Posterior vena cava (tissue), 2 donors: ENCODE measurements around the gene ARID3B. TPM values are rescaled to one million over a fixed set of nuclear protein-coding genes. Genes with fewer than 3 reads are reported as not detected.
A peak's percentile ranks its signal among the peaks of the same experiment; 100 is the strongest.

Experiments used
- DNase-seq: peaks from one replicate; pipeline ENCODE4 v3.0.0-alpha.2; 2020; ENCODE audit warnings: low spot score
- intact Hi-C, 2 donors: fragments of 100-400 bp; cut with DNase I; formaldehyde crosslinking; loops; one replicate each; pipeline versions ENCODE4 v1.14.1 to v1.14.2; 2022 to 2023
- total RNA-seq, 2 donors: library from RNA; stranded (reverse); fragmentation: NEBNext Ultra II Directional; extraction: Animal tissue kit (Norgen Biotek cat#: 25700); gene quantifications; one replicate each; pipeline ENCODE4 v1.2.1, GENCODE V29; 2021
- donor health status: DM: yes; HTN: yes; CAD: no.
- donor health status: DM: yes; HTN: yes; CAD: no.

ARID3B gene
- total RNA-seq, 2 donors from 2014 or later = 4.2 to 4.9 TPM

DNA sequence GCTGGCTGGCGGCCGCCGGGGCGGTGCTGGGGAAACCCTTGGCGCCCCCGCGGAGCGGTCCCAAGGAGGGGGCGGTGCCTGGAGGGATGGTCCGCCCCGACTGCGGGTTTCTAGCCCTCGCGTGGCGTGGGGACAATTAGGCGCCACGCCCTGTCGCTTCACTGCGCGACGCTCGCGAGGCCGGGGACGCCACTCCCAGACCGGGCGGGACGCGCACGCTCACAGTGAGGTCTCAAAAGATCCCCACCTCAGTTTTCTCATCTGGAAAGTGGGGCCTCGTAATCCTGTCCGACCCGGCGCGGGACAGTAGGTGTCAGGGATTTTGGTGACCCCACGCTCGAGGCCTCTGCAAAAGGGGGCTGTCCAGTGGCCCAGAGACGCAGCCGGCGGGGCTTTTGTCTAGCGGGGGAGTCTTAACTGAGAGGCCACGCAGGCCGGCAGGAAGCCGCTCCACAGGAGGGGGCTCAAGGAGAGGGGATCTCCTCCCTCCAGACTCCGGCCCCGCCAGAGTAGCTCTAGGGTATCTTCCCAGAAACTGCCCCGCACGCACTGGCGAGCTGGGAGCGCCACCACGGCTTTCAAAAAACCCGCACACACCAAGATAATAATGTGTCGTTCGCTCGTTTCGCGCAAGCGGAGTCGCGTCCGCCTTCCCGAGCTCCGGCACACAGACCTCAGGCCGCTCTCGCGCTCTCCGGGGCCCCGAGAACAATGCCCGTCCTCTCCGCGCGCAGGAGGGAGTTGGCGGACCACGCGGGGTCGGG lies 73.9 kb downstream of the ARID3B start:
- intact Hi-C loops = loop anchor here (5.0 to 10.0 kb wide), 2 partner anchors 70 to 73 kb away; partner anchors contain the start of gene ARID3B (in 2 of the 2)
- peak; percentile 94 for DNase-seq

DNA sequence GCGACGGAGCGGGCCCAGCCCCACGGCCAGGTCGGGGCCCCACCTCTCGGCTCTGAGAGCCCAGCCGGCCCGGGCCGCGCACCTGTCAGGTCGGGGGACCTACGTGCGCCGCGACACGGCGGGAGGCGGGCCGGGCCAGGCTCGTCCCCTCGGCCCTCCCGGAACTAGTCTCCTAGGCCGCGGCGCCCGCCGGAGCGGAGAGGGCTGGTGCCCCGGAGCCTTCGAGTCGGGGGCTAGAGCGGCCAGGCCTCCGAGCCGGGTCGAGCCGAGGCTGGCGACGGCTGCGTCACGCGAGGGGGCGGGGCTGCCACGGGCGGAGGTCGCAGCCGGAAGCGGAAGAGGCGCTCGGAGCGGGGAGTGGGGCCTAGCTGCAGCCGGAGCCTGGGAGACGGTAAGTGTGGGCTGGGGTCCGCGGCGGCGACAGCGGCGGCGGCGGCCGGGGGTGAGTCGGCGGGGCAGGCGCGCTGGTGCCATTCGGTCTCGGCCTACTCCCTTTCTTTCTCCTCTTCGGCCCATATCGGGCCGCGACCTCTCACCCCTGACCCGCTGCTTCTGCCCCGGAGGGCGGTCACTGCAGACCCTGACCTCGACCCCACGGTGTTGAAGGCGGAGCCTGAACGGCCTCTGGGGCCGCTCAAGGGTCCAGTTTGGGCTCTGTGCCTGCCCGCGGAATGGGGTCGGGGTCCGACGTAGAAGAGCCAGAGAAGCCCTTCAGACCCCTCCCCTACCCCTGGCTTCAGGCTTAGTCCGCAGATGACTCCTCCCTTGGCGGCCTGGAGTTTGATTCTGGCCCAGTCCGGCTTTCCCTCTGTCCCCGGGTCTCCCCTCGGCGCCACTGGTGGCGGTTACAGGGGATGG lies 74.7 kb downstream of the ARID3B start, which contains the start of gene CLK3:
TSS of gene CLK3 (plus strand) at position 329 of the 858 bp plus-strand sequence. CDS start 3,361 bp downstream, outside the sequence.
- peak; percentile 99 for DNase-seq
- intact Hi-C loops = loop anchor here (5.0 to 10.0 kb wide), 2 partner anchors 71 to 73 kb away; partner anchors contain the start of gene ARID3B (in 2 of the 2)

DNA sequence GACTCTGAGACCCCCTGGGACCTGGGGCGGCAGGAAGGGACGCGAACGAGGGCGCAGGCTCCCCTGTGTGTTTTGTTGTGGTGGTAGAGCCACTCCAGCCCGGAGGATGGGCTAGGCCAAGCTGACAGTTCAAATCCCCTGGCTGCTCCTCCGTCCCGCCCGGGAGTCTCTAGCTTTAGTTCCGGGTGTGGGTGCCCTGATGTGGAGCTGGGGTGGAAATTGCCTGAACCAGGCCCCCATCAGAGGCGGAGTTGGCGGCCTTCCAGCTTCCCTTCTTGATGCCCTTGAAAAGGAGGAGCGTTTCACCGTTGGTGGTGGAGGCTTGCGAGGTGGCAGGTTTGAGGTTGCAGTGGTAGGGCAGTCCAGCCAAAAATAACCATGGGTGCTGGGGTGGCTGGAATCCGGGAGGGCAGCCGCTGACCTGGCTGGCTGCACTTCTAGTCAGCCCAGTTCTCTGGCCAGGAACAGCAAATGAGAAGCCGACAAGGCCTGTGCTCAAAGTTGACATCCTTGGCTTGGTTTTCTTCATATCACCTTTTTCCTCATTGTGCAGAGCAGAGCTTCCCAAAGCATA lies 75.4 kb downstream of the ARID3B start:
- intact Hi-C loops = loop anchor here (5.0 to 10.0 kb wide), 2 partner anchors 72 to 74 kb away; partner anchors contain the start of gene ARID3B (in 2 of the 2)
- DNase-seq = peak; percentile 94

DNA sequence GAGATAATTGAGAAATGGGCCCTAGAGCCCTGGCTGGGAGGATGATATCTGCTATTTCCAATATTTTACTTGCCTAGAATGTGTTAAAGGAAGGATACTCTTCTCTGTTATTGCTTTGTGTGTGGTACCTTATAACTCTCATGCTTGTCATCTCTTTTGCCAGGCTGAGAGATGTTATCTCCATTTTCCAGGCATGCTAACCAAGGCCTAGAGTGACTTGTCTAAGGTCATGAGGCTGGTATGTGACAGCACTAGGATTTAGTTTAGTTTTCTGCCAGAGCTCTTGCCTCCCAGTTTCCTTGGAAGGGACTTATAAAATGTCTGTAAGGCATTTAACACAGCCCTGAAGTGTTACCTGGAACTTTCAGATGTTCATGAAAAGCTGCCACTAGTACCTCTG lies 76.0 kb downstream of the ARID3B start:
- intact Hi-C loops = loop anchor here (5.0 to 10.0 kb wide), 2 partner anchors 72 to 75 kb away; partner anchors contain the start of gene ARID3B (in 2 of the 2)
- no peak for DNase-seq

DNA sequence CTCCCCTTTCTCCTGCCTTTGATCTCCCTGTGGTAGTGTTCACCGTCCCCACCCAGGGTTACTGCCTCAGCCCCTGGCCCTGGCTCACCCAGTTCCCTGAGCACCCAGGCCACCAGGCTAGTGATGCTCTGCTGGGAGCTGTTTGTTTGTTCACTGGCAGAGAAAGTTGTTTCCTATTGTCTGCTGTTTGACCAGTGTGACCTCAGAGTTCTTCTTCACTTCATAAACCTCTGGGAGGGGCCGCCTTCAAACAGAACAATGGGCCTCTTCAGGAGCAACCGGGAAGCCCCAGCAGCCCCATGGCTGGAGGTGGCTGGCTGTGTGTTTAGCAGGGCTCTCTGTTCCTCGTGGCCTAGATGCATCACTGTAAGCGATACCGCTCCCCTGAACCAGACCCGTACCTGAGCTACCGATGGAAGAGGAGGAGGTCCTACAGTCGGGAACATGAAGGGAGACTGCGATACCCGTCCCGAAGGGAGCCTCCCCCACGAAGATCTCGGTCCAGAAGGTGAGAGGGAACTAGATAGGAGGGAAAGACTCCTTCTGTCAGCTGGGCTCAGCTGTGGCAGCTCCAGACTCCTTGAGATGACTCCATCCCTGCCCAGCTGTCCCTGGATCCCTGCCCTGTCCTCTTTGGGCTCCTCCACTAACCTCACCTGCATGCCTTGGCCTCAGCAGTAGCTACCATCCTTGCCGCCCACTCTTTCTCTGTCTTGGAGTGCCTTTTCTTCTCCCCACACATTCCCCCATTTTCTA lies 78.0 kb downstream of the ARID3B start:
- DNase-seq = no peak
- intact Hi-C loops = loop anchor here (5.0 to 10.0 kb wide), 2 partner anchors 74 to 77 kb away; partner anchors contain the start of gene ARID3B (in 2 of the 2)

DNA sequence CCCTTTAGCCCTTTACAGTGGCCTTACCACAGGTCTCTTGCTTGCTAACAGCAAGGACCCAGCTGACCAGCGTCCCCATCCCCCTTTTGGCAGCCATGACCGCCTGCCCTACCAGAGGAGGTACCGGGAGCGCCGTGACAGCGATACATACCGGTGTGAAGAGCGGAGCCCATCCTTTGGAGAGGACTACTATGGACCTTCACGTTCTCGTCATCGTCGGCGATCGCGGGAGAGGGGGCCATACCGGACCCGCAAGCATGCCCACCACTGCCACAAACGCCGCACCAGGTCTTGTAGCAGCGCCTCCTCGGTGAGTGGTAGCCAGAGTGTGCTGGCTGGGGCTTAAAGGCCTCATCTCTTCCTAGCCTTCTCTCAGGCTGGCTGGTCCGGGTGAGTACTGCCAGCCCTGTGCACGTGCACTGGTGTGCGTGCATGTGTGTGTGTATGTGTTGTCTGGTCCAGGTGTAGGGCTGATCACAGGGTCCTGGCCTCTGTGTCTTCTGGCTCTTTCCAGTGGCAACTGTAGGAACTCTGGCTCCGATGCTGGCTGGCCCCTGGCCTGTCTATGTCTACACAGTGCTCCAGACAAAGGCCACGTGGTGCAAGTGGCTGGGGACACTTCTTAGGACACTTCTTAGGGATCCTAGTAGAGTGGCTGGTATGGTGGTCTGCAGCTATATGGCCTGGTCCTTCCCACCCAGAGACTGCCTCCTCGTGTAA lies 79.1 kb downstream of the ARID3B start:
- no peak for DNase-seq

DNA sequence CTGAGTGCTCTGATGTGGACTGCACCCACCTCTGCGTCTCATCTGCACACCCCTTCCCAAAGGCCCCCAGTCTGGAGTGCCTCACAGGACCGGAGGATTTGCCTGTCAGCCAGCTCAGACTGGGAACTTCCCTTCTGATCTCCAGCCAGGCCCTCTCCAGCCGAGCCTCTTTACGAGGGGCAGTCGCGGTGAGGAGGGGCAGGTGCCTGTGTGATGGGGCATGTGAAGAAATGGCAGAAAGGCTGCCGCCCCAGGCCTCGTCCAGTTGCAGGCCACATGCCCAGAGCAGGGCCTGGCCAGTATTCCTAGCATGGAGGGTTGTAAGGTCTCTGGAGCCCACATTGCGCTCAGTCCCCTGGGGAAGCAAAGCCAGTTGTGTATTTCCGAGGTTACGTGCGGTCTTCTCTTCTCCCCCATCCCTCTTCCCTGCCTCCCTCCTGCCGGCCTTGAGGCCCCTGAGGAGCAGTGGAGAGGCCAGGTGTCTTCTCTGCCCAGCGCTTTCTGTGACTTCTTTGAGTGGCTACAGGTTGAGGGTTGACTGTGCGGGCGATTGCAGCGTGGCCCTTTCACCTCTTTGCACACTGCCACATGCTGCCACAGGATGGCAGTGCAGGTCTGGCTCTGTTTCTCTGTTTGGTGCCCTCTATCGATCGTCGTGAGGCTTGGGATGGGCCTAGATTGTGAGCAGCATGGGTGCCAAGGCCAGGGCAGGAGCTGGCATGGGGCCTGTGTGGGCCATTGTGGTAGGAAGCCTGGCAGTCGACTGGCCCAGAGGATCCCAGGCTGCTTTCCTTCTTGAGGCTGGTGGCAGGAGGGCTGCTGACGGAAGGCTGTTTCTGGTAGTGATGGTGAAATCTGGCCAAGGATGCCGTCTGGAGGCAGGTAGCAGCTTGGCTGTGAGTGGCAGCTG lies 79.9 kb downstream of the ARID3B start:
- intact Hi-C loops = no loop called here
- no peak for DNase-seq

More for the DNA sequence above, 79.1 kb downstream of the ARID3B start:
- intact Hi-C loops = loop anchor here (5.0 to 10.0 kb wide), 2 partner anchors 75 to 78 kb away; partner anchors contain the start of gene ARID3B (in 2 of the 2)

DNA sequence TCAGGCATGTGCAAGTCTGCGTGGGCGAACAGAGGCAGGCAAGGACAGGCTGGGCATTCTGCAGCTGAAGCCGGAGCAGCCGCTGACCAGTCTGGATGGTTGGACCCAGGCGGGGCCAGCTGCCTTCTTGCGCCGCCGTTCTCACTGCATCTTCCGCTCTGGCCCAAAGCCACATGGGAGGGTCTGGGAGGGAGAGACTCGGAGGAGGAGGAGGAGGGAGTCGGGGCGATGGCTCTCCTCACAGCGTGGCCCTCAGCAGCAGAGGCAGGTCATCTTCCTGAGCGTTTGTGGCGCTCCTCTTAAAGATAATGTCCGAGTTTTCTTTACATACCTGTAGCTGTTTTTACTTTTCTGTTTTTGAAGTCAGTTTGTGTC lies 80.5 kb downstream of the ARID3B start:
- intact Hi-C loops = no loop called here

DNA sequence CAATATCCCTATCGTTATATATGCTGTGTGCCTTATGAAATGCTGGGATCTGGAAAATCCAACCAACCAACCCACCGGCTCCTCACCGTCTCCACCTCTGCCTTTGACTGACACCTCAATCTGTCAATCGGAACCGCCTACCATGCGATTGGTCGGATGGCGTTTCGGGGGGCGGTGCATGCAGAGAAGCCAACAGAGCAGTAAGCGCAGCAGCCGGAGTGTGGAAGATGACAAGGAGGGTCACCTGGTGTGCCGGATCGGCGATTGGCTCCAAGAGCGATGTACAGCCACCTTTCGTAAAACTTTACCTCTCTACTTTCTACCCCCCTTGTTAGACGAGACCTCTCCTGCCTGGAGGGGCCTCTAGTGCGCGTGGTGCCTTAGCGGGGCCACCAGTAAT lies 80.9 kb downstream of the ARID3B start:
- intact Hi-C loops = no loop called here
- no peak for DNase-seq

More for the DNA sequence above, 80.5 kb downstream of the ARID3B start:
- no peak for DNase-seq

DNA sequence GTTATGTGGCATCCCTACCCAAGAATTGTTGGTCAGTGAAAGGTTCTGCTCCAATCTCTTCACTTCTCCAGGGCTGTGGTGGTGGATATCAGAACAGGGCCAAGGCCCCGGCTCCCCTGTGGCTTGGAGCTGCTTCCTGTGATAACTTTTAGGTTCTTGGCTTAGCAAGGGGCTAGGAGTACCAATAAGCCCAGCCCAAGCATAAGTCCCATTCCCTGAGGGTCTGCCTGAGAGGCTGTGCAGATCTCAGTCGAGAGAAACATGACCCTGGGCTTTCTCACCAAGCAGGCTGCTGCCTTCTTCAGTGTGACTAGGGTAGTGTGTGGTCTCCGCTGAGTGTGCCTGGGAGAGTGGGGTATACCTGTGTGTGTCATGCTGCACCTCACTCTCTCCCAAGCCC lies 81.7 kb downstream of the ARID3B start:
- intact Hi-C loops = no loop called here
- DNase-seq = no peak

DNA sequence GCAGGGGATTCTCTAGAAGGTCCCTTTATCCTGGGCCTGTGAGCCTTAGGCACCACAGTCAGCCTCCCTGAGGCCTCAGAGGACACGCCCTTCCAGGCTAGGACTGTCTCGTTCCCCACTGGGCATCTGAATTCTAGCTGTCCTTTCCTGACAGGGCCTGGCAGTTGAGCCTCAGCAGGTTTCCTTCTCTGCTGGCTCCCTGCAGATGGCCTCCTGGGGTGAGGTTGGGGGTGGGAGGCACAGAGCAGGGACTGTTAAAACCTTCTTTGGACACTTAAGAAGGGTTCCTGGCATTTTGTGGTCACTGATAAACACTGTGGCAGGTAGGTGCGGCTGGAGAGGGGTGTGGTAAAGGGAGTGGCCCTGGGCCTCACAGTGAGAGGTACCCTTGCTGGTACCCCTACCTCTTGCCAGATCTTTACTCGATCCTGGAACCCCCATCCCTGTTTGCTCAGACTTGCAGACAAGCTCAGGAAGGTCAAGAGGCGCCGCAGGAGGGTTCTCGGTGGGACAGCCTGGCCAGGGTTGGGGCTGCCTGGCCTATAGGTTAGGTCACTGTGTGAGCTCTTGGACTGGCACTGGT lies 83.1 kb downstream of the ARID3B start:
- intact Hi-C loops = no loop called here
- DNase-seq = peak; percentile 54

DNA sequence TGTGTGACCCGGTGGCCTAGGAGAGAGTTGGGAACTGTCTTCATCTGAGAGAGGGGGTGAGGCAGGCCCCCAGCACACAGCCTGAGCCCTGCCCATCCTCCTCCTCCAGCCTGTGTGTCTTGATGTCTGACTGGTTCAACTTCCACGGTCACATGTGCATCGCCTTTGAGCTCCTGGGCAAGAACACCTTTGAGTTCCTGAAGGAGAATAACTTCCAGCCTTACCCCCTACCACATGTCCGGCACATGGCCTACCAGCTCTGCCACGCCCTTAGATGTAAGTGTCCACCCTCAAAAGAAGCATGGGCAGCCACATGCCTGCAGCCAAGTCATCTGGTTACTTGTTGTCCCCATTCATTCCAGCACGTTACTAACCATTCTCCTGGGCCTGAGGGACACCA lies 84.7 kb downstream of the ARID3B start:
- intact Hi-C loops = no loop called here

DNA sequence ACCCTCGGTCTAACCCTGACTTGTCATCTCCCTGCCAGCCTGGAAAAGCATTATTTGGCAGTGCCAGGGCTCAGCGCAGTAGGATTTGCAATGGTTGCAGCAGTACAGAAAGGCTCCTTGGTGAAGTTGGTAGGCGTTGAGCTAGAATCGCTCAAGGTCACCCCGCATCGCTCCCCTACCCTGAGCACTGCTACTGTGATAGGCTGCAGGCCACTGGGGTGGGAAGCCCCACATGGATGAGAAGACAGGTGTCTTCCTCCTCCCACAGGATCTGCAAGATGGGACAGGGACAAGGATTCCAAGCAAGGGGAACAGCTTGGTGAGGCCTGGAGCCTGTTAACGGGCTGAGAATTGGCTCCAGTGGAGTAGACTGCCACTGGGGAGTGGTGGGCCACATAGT lies 85.3 kb downstream of the ARID3B start:
- intact Hi-C loops = no loop called here
- peak; percentile 36 for DNase-seq

More for the DNA sequence above, 84.7 kb downstream of the ARID3B start:
- peak; percentile 60 for DNase-seq

DNA sequence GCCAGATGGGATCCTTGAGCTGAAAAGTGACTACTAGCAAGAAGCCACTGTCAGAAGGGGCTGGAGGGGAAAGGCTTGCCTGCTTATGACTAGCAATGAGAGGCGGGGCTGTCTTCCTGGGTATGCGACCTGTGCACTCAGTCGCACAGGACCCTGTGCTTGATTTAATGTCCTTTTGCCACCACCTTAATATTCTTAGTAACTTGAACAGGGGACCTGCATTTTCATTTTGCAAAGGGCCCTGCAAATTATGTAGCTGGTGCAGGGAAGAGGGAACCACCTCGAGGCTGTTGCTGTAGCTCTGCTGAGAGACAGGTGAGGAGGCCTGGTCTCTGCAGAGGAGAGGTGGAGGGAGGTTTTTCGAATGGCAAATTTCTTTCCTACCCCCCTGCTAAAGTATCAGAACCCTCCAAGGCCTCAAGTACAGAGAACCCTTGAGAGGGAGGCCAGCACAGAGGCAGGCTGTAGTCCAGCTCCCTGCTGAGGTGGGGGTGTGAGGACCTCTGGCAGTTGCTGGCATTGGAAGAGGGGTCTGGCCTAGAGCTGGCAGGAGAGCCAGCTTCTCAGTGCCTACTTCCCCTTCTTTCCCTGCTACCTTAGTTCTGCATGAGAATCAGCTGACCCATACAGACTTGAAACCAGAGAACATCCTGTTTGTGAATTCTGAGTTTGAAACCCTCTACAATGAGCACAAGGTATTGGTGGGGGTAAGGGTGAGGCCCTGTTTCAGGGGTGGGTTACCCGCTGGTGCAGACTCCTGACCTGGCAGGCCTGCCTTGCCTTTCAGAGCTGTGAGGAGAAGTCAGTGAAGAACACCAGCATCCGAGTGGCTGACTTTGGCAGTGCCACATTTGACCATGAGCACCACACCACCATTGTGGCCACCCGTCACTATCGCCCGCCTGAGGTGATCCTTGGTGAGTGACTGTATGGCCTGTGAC lies 86.0 kb downstream of the ARID3B start:
- intact Hi-C loops = no loop called here
- DNase-seq = peak; percentile 70

DNA sequence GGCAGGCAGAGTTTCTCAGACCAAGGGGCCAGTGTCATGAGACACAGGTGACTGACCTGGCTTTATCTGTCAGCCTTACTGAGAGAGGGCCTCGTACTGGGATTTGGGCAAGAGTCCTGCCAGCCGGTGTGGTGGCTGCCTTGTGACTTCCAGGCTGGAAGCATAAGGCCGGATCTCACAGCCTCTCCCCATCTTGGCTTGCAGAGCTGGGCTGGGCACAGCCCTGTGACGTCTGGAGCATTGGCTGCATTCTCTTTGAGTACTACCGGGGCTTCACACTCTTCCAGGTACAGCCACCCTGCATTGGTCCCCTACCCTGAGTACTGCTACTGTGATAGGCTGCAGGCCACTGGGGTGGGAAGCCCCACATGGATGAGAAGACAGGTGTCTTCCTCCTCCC lies 86.7 kb downstream of the ARID3B start:
- peak; percentile 49 for DNase-seq
- intact Hi-C loops = no loop called here

DNA sequence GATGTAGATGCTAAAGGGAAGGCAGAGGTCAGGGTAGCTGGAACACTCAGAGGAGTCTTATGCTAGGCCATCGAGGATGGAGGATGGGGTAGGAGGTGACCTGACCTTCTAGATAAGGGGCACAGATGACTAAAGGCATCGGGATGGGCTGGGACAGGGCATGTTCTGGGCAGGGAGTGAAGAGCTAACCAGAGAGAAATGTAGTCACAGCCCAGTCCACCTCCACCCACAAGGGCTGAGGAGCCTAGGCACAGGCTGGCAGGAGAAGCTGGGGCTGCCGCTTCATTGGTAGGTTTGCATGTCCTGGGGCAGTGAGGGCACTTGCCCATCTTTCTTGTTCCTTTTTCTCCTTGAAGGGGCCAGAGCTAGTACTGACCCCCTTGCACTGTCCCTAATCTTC lies 87.2 kb downstream of the ARID3B start:
- intact Hi-C loops = no loop called here

More for the DNA sequence above, 87.2 kb downstream of the ARID3B start:
- peak; percentile 54 for DNase-seq
